Stimulated activated CD4-positive, alpha-beta T cell treated with anti-CD3 and anti-CD28 coated beads, Interleukin-15, amount 100 ng/mL, for 1 hour (primary cell): Measurements from ENCODE around the gene PCNX2.

Experiments
- DNase-seq, 2 donors: peaks; one replicate each; pipeline ENCODE4 v3.0.0-alpha.2; 2020; ENCODE audit warnings: low read depth in 1 of 2, low spot score in 1 of 2

PCNX2 gene

GRCh38 chr1:233295237-233295974, at the start of gene PCNX2:
Gene PCNX2 (minus strand): TSS chr1:233295725. CDS start chr1:233295478, 247 bp downstream.
- DNase-seq = peak; percentile 35 to 62

DNA sequence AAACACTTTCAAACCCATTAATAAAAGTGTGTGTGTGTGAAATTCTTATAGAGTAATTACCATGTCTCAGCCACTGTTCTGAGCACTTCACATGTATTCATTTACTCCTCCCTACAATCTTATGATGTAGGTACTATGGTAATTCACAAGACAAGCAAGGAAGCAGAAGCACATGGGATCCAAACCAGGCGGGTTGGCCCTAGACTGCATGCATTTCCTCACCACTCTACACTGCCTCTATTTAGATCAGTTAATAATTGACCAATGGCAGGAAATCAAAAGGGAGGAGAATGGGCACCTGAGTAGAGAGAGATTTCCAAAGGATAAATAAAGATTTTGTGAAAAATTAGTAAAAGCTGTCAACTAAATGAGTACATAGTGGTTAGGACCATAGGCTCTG, 47.7 kb upstream of the PCNX2 start:
- no peak for DNase-seq

DNA sequence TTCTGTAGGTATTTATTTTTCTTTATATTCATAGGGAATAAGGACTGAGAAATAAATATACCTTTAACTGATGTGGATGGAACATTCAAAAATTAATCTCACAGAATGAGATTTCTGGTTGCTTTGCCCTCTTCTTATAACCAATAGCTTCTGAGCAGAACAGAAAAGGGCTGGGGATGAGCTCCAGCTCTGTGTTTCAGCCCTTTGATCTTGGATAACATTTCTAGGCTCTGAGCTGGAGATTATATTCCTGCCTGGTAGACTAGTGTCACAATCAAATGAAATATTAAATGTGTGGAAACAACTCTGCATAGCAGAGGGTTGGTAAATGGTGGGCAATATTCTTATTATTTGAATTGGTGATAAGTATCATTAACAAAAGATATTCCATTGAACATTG, 46.6 kb upstream of the PCNX2 start:
- DNase-seq = no peak

DNA sequence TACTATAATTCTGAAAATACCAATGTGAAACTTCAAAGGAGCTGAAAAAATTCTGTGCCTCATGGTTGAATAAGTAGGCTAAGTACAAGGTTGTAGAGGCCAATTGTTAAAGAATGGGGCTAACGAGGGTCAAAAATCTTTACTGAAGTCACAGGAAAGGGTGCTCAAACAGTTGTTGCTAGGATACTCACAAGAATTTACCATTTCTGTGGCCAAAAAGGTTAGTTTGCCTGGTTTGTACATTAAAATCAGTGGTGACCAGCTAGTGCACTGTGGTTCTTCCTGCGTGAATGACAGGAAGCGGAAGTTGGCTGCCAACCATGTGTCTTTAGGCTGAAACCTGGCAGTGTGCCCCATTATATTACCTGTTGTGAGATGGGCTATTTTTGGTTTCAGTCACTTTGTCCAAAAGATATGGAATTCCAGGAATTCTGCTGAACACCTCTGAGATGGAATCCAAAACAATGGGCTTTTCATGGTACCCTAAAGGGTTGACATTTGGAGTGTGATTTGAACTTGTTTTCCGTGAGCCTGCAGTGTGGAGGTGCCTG, 45.5 kb upstream of the PCNX2 start:
- no peak for DNase-seq

- no peak for DNase-seq
These were observed 44.6 kb upstream of the PCNX2 start for GRCh38 chr1:233340031-233340555.

DNA sequence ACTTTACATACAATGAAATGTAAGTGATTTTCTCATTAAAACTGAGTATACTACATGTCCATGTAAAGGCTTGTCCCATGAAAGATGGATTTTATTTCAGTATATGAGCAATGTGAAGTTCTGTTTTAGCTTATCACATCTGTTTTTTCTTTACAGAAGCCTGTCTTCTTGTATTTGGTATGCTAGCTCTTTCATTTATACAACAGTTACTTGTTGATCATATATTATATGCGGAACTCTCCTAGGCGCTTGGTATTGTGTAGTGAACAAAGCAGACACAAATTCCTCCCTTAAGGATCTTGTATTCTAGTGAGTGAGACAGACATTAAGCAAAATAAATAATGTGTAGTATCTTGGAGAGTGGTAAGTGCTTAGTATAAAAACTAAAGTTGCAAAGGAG, 42.6 kb upstream of the PCNX2 start:
- no peak for DNase-seq

DNA sequence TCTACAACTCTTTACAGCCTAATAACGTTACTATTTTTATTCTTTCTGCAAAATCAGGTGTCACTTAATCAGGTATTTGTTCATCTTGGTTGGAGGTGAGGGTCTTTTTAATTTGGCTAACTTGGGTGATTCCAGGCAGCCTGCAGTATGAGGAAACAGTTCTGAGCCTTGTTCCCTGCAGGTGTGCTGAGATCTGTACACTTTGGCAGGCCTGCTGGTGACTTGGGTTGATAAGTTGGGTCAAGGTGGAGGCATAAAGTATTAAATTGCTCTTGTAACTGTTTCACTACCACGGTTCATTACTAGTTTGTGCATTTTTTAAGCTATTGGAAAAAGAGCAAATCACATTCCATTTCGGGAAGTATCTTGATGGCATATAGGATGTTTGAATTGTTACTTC, 42.0 kb upstream of the PCNX2 start:
- DNase-seq = no peak

DNA sequence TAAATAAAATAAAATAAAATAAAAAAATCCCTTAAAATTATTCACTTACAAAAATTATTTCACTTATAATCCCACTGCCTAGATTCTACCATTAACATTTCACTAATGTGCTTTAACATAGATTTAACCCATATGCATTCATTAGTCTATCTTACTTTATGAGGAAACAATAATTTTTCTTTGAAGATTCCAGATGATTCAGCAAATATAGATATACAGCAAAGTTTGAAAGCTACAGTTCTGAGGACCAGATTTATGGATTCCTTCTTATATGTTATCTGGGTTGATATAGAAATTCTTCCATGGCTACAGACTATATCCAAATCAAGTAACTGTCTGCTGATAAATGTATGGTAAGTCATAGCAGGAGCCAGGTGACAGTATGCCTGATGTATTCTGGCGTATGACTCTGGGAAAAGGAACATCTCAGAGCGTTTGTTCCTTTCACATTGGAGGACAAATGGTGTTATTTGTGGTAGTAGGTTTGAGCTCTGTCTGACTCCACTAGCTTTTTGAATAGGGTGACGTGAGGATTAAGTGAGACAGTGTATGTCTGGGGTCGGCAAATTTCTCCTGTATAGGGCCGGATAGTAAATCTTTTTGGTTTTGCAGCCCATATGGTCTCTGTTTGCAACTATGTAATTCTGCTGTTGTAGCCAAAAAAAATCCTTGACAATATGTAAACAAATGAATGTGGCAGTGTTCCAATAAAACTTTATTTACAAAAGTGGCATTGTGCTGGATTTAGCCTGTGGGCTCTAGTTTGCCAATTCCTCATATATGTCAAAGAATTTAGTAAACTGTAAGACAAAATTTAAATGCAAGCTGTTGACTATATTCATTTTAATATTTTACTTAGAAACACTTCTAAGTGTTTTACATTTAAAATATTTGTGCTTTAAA, 41.3 kb upstream of the PCNX2 start:
- no peak for DNase-seq

GRCh38 chr1:233334092-233334491, 38.6 kb upstream of the PCNX2 start:
- DNase-seq = no peak

DNA sequence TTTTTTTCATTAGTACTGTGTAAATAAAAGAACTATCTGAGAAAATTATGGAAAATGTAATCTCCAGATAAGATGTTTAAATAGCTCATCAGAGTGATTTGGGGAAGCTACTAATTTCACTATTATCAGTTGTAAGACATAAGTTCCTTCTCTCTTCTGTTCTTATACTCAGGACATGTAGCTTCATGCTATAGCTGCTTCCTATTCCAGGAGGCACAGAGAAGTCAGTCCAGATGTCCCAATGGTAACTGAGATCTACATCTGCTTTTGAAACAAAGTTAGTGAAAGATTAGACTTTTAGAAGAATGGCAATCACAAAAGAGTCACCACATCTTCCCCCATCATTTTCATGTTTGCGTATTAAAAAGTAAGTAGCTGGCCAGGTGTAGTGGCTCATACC, 37.6 kb upstream of the PCNX2 start:
- DNase-seq = no peak

DNA sequence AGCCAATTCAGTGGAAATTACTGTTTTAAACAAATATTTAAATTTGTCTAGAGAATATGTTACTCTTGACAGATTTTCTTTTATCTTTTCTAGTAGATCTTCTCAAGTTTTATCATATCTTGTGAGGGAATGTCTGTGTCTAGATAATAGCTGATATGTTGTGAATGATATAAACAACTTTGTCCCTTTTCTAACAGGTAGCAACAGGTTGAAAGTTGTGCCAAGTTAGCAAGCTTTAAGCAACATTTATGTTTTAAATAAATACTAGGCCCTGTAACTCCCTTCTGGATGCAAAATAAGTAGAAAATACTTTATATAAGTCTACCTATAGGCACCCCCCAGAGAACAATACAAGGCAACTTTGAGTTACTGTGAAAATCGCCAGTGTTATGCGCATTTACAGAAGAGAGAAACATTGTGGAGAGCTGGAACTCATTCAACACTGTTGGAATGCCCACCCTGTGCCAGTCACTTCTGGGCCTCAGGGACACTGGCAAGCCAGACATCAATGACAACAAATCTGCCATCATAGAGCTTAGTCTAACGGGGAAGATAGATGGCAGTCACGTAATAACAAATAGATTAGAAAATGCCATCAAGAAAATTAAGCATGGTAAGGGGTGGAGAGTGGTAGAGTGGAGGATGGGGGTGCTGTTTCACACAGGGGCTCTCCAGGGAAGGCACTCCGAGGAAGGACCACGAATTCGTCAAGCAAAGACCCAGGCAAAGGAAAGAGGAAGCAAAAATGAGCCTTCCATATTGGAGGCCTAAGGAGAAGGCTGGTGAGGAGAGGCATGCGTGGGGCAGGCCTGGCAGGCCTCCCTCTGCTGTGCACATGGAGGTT, 36.4 kb upstream of the PCNX2 start:
- DNase-seq = no peak

- DNase-seq = peak; percentile 7 to 9
These were observed 32.8 kb upstream of the PCNX2 start for GRCh38 chr1:233328142-233328921.

DNA sequence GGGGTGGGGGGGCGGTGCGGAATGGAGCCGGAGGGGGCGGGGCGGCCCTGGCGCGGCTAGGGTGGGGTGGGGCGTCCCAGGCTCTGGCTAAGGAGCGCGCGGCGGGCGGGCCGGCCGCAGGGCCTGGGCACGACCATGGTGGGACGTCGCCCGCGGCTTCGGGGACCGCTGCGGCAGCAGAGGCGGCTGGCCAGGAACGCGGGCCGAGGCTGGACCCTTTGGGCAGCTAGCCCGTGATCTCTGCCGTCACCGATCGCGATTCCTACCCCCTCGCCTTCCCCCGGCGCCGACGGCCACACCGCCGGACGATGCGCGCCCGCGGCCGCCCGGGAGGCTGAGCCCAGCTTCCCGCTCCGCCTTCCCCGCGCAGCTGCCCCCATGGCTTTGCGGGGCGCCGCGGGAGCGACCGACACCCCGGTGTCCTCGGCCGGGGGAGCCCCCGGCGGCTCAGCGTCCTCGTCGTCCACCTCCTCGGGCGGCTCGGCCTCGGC, 32.2 kb upstream of the PCNX2 start, which contains the start of gene MAP3K21:
Gene MAP3K21, plus strand, starts transcription at position 74 of the 491 bp plus-strand sequence. Its CDS starts 305 bp downstream, at position 379.
- no peak for DNase-seq

DNA sequence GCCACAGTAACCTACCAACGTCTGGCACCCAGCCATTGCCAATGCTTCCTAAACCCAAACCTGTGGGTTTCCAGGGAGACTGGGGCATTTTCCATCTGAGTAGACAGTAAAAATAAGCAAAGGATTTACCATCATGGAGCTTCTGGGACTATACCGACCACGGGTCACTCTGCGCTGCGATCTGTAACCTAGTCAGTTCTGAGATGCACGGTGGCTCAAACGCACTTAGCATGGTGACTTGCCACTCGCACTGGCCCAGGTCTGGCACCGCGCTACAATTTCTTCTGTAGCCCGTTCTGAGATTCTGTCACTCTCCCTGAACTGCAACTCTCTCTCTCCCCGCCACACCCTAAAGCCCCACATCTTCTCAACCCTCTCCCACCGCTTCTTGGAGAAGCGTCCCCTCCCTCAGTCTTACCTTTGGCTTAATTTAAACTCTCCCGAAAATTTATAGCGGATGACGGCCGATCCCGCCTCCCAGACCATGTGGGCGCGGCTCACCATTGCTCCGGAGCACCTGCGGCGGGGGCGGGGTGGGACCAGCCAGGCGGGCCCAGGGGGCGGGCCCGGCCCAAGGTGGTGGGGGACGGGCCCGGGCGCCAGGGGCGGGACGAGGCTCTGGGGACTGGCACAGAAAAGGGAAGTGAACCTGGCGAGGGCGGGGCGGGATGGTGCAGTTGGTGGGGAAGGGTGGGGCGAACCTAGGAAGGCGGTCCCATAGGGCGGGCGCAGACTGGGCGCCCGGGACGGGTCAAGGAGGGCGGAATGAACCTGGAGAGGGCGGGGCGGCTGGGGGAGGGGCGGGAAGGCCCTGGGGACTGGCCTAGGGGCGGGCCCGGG, 31.5 kb upstream of the PCNX2 start:
- peak; percentile 68 to 74 for DNase-seq

DNA sequence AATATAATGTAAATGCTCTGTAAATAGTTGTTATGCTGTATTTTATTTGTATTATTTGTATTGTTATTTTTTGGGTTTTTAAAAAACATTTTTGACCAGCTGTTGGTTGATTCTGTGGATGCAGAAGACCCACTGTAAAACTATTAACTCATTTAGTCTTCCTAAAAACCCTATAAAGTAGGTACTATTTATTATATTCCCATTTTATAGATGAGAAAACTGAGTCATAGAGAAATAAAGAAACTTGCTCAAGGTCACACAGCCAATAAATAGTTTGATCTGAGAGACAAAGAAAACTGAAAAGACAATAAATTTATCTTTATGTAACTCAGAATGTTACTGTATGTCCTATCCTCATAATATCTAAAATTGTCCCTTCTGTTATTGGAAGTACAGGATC, 30.8 kb upstream of the PCNX2 start:
- DNase-seq = no peak

- DNase-seq = no peak
These were observed 28.2 kb upstream of the PCNX2 start for GRCh38 chr1:233323718-233324117.

GRCh38 chr1:233320023-233320422, 24.5 kb upstream of the PCNX2 start:
- no peak for DNase-seq

- no peak for DNase-seq
These were observed 23.7 kb upstream of the PCNX2 start for GRCh38 chr1:233319272-233319671.

DNA sequence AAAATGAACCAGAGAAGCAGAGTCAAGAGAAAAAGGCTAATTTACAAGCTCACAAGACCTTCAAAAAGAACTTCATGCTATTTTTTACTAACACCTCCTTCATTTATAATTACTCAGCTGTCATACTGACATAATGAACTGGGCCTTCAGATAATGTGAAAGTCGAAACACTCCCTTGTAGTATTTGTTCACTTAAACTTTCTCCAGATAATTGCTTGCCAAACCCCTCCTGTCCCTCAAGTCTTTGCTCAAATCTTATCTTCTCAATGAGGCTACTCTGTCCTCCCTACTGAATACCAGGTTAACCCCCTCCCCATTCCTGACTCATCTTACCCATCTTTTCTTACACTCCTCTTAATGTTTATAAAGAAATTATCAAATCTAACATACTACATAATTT, 20.9 kb upstream of the PCNX2 start:
- no peak for DNase-seq
